Hippocampal formation (tissue), 2 donors: ENCODE measurements around the gene MS4A6E.

Experiments used
- DNase-seq, 2 donors: peaks; one replicate each; lab custom pipeline; 2025; lab: John Stamatoyannopoulos, UW

MS4A6E gene

GRCh38 chr11:60375316-60375715, 48.3 kb downstream of the MS4A6E start:
- no peak for DNase-seq

- DNase-seq, result no peak
Measured at GRCh38 chr11:60376601-60377000, 49.5 kb downstream of the MS4A6E start.

- peak in 1 of 2 donors; percentile 36 for DNase-seq
Measured at GRCh38 chr11:60377401-60378136, 50.5 kb downstream of the MS4A6E start.

- peak in 1 of 2 donors; percentile 21 for DNase-seq
Measured at GRCh38 chr11:60378354-60378753, 51.3 kb downstream of the MS4A6E start, which contains the start of gene MS4A7. TSS of gene MS4A7 (plus strand) at chr11:60378532. CDS start at chr11:60383142, 4,610 bp downstream.

GRCh38 chr11:60389279-60389910, 62.3 kb downstream of the MS4A6E start:
- DNase-seq, result no peak

GRCh38 chr11:60390419-60390818, 63.4 kb downstream of the MS4A6E start:
- no peak for DNase-seq
